Jurkat, Clone E6-1 (cell line): ENCODE measurements around the gene LRBA.

Experiments
- DNase-seq: peaks from one replicate; pipeline ENCODE4 v3.0.0-alpha.2; 2011; ENCODE audit warnings: low read depth, low spot score
- H3K4me3 ChIP-seq: 2 replicates; pipeline ENCODE4 v1.5.1; 2011; ENCODE audit warnings: mild to moderate bottlenecking, low read length, control low read depth, moderate library complexity

LRBA gene

DNA sequence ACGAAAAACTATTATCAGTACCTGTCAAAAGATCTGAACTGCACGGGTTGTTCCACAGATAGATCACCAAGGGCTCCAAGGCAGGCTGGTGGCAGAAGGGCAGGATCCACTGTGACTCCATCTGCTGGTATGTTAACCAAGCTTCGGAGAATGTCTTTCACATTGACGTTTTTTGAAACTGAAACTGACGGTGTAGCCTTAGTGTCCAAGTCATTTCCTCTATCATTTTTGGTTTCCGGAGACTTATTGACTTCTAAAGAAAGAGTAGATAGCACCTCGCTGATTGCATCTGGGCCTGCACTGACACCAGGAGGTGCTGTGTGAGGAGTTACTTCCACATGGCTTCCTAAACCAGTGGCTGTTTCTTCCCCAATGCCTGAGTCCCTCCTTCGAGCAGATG, 186.9 kb downstream of the LRBA start:
- no peak for DNase-seq
- H3K4me3 ChIP-seq, result no peak overlapping the region

DNA sequence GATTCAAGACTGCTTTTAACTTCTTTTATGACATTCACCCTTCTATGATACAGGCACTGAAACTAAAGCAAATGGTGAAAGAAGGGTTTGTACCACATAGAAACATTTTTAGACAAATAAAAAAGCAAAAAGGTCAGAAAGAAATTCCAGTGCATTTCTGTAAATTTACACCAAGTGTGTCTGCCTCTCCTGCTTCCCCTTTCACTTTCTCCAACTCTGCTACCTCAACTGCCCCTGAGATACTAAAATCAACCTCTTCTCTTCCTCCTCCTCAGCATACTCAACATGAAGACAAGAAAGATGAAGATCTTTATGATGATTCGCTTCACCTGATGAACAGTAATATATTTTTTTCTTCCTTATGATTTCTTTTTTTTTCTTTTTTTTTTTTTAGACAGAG, 187.9 kb downstream of the LRBA start:
- no peak for DNase-seq
- H3K4me3 ChIP-seq, result no peak overlapping the region

DNA sequence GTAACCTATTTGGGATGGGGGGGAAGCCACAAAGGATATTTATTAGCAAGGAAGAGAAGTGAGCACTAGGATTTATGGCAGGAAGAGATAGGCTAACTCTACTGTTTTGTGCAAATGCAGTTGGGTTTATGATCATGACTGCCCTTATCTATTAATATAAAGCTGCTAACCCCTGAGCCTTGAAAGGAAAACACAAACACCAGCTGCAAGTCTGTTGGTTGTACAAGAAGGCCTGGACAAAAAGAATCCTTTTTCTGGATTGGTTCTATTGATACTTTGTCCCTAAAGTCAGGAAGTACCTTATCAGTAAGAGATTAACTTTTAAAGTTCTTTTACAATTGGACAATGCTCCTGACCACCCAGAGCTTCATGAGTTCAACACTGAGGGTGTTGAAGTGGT, 188.8 kb downstream of the LRBA start:
- no peak for DNase-seq
- H3K4me3 ChIP-seq, result no peak overlapping the region

DNA sequence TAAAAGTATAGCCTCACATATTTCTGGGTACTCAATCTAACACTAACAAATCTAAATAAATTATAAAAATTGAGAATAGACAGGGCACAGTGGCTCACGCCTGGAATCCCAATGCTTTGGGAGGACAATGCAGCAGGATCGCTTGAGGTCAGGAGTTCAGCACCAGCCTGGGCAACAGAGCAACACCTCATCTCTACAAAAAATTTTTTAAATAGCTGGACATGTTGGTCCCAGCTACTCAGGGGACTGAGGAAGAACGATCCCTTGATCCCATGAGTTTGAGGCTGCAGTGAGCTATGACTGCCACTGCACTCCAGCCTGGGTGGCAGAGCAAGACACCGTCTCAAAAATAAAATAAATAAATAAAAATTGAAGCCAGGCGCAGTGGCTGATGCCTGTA, 192.7 kb downstream of the LRBA start:
- no peak for DNase-seq
- no peak overlapping the region for H3K4me3 ChIP-seq

DNA sequence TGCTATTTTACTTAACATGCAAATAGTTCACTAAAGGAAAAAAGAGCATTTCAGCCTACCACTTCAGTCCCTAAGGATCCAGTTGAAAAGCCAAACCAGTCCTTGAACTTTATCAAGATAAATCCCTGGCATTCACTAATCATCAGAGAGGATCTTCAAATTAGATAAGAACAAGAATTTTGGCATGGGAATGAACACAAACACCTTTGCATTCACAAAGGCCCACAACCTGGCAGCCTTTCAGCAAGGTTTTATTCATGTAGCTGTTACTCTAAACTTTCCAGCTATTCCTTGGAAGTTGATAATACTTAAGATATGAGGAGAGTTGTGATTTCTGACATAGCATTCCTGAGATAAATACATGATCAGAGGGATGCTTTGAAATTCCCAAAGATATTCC, 193.4 kb downstream of the LRBA start:
- H3K4me3 ChIP-seq, result no peak overlapping the region
- no peak for DNase-seq

DNA sequence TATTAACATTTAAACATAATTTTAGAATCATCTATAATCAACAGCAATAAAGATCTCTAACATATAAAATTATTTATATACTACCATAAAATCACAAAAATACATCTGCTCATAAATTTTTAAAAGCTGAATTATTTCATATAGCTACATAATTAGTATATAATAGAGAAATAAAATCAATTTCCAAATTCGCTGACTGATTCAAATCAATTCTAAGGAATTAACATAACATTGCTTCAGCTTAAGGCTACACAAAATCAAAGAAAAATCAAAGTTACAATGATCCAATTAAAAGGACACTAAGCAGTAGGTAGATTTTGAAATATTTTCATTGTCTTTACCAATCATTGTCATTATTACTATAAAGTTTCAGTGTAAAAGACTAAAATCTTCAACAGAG, 194.7 kb downstream of the LRBA start:
- H3K4me3 ChIP-seq, result no peak overlapping the region
- DNase-seq, result no peak

DNA sequence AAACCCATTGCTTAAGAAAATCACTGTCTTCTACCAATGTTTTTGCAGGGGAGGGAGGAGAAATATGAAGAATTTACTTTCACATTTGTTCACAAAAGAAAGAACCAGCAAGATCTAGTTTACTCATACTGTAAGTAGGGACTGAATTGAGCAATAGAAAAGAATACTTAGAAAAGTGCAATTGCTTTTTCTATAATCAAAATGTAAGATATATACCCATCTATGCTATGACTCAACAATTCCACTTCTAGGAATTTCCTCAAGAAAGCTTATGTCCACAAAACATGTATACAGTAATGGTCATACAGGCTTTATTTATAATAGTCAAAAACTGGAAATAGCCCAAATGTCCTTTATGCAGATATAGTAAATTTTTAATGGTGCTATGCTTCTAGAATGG, 196.4 kb downstream of the LRBA start:
- H3K4me3 ChIP-seq, result no peak overlapping the region
- no peak for DNase-seq

DNA sequence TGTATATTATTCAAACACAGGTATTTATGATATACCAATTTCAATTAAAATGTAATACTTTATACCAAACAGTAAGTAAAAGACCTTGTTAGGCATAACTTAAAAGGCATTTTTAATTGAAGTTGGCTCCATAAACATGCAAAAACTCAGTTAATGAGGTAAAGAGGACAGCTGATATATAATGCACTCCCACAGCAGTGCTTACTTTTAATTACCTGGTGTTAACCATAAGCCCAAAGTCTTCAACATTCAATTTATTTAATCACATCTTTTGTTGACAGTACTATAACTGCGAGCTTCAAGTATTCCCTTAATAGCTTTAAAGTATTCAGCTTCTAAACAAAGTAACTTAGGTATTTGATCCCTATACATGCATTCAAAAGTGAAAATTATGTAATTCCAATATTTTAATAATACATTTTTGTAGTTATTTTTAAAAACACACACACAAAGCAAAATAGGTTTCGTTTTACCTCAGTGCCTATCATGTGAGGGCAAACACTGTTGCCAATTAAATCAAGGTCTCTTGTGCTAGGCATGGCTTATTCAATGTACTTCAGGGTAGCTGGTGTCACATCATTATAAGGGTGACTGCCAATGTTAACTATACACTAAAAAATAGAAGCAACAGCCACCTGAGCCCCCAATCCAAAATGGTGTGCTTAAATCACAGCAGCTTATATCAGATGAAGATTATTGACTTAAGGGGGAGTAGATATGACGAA, 197.1 kb downstream of the LRBA start:
- H3K4me3 ChIP-seq, result no peak overlapping the region
- DNase-seq, result no peak

DNA sequence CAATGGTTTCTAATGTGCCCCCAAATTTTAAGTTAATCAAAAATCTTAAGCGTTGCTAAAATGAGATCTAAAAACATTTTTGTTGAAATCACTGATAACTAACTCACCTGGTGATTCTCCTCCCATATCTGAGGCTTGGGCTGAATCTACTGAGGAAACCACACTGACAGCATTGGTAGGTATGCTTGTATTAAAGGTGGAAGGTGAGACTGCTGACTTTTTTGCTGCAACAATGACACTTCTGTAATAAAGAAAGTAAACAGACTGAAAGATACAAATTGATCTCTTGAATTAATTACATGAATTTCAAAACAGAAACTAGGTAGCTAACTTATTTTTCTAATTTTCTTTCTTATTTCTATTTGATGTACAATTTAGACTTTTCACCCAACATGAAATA, 198.1 kb downstream of the LRBA start:
- H3K4me3 ChIP-seq, result no peak overlapping the region
- DNase-seq, result no peak

DNA sequence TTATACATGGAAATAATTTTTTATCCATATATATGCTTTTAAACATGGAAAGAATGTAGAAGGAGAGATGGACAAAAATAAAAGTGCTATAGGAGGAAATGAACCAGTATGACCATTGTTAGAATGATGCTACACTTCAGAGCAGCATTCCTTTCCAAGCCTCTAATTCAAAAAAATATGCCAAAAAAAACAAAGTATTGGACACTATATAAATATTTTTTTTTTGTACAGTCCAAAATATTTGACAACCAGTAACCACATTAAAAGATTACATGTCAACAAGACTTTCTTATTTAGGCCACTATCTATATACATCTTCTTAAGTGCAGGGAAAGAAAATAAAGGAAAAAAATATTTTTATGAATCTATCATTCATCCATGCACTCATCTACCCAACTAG, 198.6 kb downstream of the LRBA start:
- DNase-seq, result no peak
- H3K4me3 ChIP-seq, result no peak overlapping the region

DNA sequence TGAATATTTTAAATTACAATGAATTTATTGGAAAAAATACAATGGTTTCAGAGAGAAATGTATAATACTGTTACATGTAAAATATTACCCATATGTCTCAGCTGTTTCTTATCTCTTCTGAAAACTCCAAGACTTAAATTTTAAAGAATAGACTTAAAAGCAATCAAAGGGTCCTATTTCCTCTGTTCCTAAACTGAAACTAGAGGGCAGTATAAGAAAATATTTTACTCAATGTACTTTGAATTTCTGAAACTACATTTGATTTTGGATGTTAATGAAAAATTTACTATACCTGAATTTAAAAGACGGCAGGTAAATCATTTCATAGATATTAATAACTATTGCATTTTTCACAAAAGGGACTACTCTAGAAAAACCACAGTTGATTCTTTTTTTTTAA, 200.2 kb downstream of the LRBA start:
- no peak for DNase-seq
- H3K4me3 ChIP-seq, result no peak overlapping the region

DNA sequence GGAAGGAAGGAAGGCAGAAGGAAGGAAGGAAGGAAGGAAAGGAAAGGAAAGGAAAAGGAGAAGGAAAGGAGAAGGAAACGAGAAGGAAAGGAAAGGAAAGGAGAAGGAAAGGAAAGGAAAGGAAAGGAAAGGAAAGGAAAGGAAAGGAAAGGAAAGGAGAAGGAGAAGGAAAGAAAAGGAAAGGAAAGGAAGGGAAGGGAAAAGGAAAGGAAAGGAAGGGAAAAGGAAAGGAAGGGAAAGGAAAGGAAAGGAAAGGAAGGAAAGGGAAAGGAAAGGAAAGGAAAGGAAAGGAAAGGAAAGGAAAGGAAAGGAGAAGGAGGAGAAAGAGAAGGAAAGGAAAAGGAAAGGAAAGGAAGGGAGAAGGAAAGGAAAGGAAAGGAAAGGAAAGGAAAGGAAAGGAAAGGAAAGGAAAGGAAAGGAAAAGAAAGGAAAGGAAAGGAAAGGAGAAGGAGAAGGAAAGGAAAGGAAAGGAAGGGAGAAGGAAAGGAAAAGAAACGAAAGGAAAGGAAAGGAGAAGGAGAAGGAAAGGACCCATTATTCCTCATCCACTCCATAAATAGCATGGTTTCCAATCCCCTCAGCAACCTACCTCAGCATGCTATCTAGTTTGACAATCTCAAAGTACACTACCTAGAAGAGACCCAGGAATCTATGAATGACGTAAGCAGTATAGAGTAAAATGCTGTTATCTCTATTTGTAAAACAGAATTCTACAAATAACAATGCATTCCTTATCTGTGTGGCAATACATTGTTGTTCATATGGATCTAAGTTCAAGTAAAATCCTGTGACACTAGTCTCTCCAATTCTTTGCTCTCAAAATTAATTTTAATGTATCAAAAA, 209.7 kb downstream of the LRBA start:
- no peak overlapping the region for H3K4me3 ChIP-seq
- no peak for DNase-seq

DNA sequence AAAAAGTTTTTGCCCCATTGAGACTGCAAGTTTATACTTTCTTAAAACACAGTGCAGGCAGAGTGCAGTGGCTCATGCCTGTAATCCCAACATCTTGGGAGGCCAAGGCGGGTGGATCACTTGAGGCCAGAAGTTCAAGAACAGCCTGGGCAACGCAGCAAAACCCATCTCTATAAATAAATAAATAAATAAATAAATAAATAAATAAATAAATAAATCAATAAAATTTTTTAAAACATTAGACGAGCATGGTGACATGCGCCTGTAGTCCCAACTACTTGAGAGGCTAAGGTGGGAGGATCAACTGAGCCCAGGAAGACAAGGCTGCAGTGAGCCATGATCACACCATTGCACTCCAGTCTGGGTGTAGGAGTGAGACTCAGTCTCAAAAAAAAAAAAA, 213.3 kb downstream of the LRBA start:
- H3K4me3 ChIP-seq, result no peak overlapping the region
- DNase-seq, result no peak

DNA sequence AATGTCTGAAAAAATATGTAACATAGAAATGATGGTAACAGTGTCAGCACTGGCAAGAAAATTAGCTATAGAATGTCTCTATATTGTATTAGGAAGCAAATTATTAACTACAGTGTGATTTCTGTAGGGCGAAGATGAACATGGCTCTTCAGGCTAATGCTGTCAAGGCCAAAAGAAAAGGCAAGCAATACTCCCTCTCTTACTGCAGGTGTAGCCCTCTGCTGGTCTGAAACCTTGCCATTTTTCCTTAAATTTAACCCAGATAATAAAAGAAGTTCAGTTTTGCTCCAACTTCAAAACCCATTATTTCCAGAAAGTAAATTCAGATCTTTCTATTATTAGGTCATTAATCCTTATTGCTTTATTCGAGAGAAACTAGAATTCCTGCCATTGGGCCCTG, 215.9 kb downstream of the LRBA start:
- no peak for DNase-seq
- H3K4me3 ChIP-seq, result no peak overlapping the region

DNA sequence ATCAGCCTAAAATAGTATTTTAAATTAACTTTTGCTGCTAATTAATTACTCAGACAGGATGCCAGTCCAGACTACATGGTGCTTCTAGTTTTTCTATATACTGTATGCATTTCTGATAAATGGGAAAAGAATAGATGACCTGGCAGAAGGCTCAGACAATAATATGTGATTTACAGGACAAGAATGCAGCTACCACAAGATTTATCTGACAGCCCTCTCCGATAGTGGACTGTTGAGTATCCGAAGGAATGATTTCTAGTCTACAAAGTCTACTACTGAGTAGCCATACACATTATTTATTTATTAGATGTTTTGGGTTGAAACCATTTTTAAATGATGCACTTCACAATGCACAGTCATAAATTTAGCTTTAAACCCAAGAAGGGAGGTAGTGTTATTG, 220.4 kb downstream of the LRBA start:
- DNase-seq, result no peak
- H3K4me3 ChIP-seq, result no peak overlapping the region

DNA sequence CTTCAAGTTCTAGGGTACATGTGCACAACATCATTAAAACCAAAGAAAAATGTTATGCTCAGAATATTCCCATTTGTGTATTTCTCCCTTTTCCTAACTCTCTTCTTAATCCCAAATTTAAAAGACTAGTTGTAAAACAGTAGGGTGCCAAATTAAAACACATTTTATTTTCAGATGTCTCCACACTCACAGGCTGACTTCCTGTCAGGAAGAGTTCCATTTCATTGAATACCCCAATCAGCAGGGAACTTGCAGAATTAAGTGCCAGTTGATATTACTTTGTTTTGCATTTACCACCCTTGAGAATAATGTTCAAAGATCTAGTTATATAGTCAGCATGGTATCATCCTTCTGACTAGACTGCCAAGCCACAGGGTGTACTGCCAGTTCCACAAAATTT, 225.2 kb downstream of the LRBA start:
- DNase-seq, result no peak
- H3K4me3 ChIP-seq, result no peak overlapping the region

DNA sequence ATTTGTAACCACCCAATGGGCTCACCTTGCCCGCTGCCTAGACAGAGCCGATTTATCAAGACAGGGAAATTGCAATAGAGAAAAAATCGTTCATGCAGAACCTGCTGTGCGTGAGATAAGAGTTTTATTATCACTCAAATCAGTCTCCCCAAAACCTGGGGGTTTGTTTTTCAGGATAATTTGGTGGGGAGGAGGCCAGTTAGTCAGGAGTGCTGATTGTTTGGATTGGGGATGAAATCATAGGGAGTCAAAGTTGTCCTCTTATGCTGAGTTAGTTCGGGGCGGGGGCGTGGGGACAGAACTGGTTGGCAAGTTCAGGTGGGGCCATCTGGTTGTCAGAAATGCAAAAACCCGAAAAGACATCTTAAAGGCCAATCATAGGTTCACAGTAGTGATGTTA, 230.1 kb downstream of the LRBA start:
- DNase-seq, result no peak
- no peak overlapping the region for H3K4me3 ChIP-seq

DNA sequence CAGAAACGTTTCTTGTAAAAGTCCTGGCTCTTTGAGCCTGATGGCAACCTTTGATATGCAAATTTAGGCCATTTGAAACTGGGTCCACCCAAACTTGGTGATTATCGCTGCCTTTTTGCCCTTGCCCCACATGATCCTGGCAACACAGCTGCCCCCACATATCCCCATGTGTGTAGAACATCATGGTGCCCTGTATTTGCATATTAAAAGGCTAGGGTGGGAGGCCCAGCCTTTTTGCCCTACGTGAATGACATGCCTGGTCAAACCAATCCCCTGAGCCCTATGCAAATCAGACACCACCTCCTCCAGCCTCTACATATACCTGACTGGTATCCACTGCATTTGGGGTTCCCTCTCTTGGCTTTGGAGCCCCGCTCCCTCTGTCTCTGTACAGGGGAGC, 230.8 kb downstream of the LRBA start:
- no peak overlapping the region for H3K4me3 ChIP-seq
- DNase-seq, result no peak

DNA sequence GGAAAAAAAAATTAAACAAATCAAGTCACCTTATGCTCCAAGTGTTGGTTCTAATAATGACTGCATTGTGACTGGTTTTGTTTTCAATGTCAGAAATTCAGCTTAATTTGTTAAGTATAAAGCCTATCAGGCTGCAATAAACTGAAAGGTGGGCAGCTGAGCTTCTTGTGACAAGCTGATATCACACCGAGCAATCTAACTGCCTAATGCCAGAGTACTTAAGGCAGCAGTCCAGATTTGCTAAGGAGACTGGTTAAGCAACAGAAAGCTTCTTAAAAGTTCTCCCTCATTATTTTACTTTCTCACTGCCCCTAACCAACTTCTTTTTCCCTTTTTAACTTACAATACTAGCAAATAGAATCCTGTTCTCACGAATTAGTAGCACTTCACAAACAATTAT, 232.2 kb downstream of the LRBA start:
- H3K4me3 ChIP-seq, result no peak overlapping the region
- DNase-seq, result no peak

DNA sequence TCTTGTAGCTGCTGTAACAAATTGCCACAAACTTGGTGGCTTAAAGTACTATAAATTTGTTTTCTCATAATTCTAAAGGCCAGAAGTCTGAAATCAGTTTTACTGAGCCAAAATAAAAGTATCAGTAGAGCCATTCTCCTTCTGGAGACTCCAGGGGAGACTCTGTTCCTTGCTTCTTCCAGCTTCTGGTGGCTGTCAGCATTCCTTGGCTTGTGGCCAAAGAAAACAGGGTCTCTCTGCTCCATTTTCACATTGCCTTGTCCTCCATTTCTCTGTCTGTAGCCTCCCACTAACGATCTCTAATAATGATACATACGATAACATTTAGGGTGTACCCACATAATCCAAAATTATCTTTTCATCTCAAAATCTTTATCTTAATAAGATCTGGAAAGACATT, 232.8 kb downstream of the LRBA start:
- no peak overlapping the region for H3K4me3 ChIP-seq
- DNase-seq, result no peak

DNA sequence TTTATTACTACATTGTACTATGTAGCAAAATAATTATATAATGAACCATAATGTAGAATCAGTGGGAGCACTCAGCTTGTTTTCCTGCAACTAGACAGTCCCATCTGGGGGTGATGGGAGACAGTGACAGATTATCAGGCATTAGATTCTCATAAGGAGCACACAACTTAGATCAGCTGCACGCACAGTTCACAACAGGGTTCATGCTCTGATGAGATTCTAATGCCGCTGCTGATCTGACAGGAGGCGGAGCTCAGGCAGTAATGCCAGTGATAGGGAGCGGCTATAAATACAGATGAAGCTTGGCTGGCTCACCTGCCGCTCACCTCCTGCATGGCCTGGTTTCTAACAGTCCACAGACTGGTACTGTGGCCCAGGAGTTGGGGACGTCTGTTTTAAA, 233.9 kb downstream of the LRBA start:
- DNase-seq, result no peak
- H3K4me3 ChIP-seq, result no peak overlapping the region
